CD4-positive, alpha-beta T cell (primary cell): Measurements from ENCODE around the gene TIMP3. TPM values are rescaled to one million over a fixed set of nuclear protein-coding genes. Genes with fewer than 3 reads are reported as not detected.

Source experiments
- ATAC-seq: fragments of 200-7000 bp; cut with Tn5 transposase; one replicate; pipeline ENCODE4 v1.10.0; 2022; ENCODE audit warnings: mild to moderate bottlenecking; ENCODE audit not compliant: poor library complexity
- CTCF ChIA-PET: fragments of 350-600 bp; sonication (Branson Sonifier 250); formaldehyde crosslinking; loops from one replicate; lab custom pipeline; 2021; ENCODE audit warnings: antibody characterized with exemption, inconsistent platforms; lab: Charles Lee
- POLR2A ChIA-PET: fragments of 350-600 bp; sonication (Branson Sonifier 250); formaldehyde crosslinking; loops from one replicate; lab custom pipeline; 2021; ENCODE audit warnings: antibody characterized with exemption, inconsistent platforms; lab: Charles Lee
- DNase-seq, 14 experiments: peaks; one replicate each; pipeline ENCODE4 v3.0.0-alpha.2; 2013 to 2020; ENCODE audit warnings: mixed read lengths in 2 of 14
- H3K27ac ChIP-seq, 2 donors: one replicate each; pipeline versions ENCODE4 v1.5.1 to v1.7.0; 2013; ENCODE audit warnings: low read length in 2 of 2, low read depth in 1 of 2, mild to moderate bottlenecking in 1 of 2
- H3K27me3 ChIP-seq, 2 experiments: 1 replicate in 1 of 2; 2 replicates in 1 of 2; pipeline versions ENCODE4 v1.6.1 to v1.7.0; 2013; ENCODE audit warnings: low read length in 2 of 2, control low read depth in 1 of 2, mild to moderate bottlenecking in 1 of 2, moderate library complexity in 1 of 2; ENCODE audit not compliant: insufficient read depth in 2 of 2, control insufficient read depth in 1 of 2
- H3K36me3 ChIP-seq: one replicate; pipeline ENCODE4 v1.6.1; 2013; ENCODE audit warnings: low read length, control low read depth; ENCODE audit not compliant: insufficient read depth
- H3K4me1 ChIP-seq: one replicate; pipeline ENCODE4 v1.6.1; 2013; ENCODE audit warnings: low read length, control low read depth; ENCODE audit not compliant: insufficient read depth
- H3K4me3 ChIP-seq: one replicate; pipeline ENCODE4 v1.5.1; 2013; ENCODE audit warnings: mild to moderate bottlenecking, low read length, moderate library complexity
- H3K9me3 ChIP-seq, 2 experiments: 1 replicate in 1 of 2; 2 replicates in 1 of 2; pipeline versions ENCODE4 v1.6.1 to v1.7.0; 2013; ENCODE audit warnings: low read length in 2 of 2, mild to moderate bottlenecking in 2 of 2, control low read depth in 1 of 2, moderate library complexity in 1 of 2; ENCODE audit not compliant: control insufficient read depth in 1 of 2, insufficient read depth in 1 of 2
- H3K27ac Mint-ChIP-seq: one replicate; pipeline ENCODE4 v1.8.0; 2020; ENCODE audit warnings: mixed read lengths
- H3K27me3 Mint-ChIP-seq: one replicate; pipeline ENCODE4 v1.8.0; 2021; ENCODE audit warnings: mixed read lengths
- H3K36me3 Mint-ChIP-seq: one replicate; pipeline ENCODE4 v1.8.0; 2021; ENCODE audit warnings: low read depth, mixed read lengths
- H3K4me1 Mint-ChIP-seq: one replicate; pipeline ENCODE4 v1.8.0; 2021; ENCODE audit warnings: low read depth, mixed read lengths
- H3K4me3 Mint-ChIP-seq: one replicate; pipeline ENCODE4 v1.8.0; 2020; ENCODE audit warnings: mild to moderate bottlenecking, mixed read lengths
- H3K9me3 Mint-ChIP-seq: one replicate; pipeline ENCODE4 v1.8.0; 2020; ENCODE audit warnings: mixed read lengths
- CTCF ChIP-seq: fragments of 200-600 bp; IDR thresholded peaks from one replicate; pipeline ENCODE4 v1.8.0; 2022; ENCODE audit warnings: antibody characterized with exemption, mild to moderate bottlenecking
- intact Hi-C, 2 experiments: fragments of 100-400 bp; cut with DNase I in 1 of 2; cut with micrococcal nuclease in 1 of 2; formaldehyde crosslinking; loops; one replicate each; pipeline versions ENCODE4 v1.15.1 to v1.9.0; 2023 to 2025; cut with DNase I, micrococcal nuclease
- total RNA-seq, 174 experiments: library from RNA in 2 of 174; stranded (reverse) in 2 of 174; gene quantifications; one replicate each; pipeline ENCODE4 v1.2.3 and lab custom pipeline; 2021 to 2026

TIMP3 gene
- total RNA-seq, 2 experiments from 2014 or later, result 0.06 TPM; not detected in 1

GRCh38 chr22:32879550-32879949, 78.0 kb downstream of the TIMP3 start:
- CTCF ChIA-PET, result no interaction called here
- H3K27me3 Mint-ChIP-seq, result no peaks in the 10 kb centered on the region
- H3K27ac ChIP-seq, result no peak overlapping the region
- H3K9me3 ChIP-seq, result no peaks in the 10 kb centered on the region
- H3K4me1 ChIP-seq, result peaks cover 11% of the 10 kb centered on the region
- POLR2A ChIA-PET, result no interaction called here
- no peak overlapping the region for H3K4me3 ChIP-seq
- ATAC-seq (no peak), DNase-seq (no peak)
- peaks cover 2 to 4% of the 10 kb centered on the region in 2 experiments for H3K27me3 ChIP-seq
- H3K9me3 Mint-ChIP-seq, result no peaks in the 10 kb centered on the region
- no peak overlapping the region for H3K4me3 Mint-ChIP-seq
- H3K36me3 Mint-ChIP-seq, result no peaks in the 10 kb centered on the region
- H3K36me3 ChIP-seq, result no peaks in the 10 kb centered on the region
- TF ChIP-seq CTCF, result no peak
- intact Hi-C loops, result no loop called here
- peak overlapping the region; percentile 88 for H3K27ac Mint-ChIP-seq
- H3K4me1 Mint-ChIP-seq, result peaks cover 17% of the 10 kb centered on the region

GRCh38 chr22:32880061-32880460, 78.6 kb downstream of the TIMP3 start:
- POLR2A ChIA-PET, result no interaction called here
- peak overlapping the region; percentile 88 for H3K27ac Mint-ChIP-seq
- no peak for DNase-seq

DNA sequence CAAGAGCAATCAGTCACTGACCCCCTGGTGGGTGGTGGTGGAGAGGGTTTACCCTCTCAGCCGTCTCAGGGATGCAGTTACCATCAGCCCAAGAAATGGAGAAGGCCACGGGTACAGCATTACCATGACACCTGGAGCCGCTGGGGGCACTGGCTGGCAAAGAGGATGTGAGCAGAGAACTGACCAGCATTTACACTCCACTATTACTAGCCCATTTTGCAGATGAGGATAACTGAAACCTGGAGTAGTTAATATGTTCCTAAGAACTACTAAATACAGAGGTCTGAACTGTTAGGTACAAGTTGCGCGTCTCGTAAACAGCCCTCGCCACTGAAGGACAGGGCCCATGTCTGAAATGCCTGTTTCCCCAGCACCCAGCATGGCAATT, 79.0 kb downstream of the TIMP3 start:
- no peak for ATAC-seq

More at GRCh38 chr22:32880061-32880460, 78.6 kb downstream of the TIMP3 start:
- no peak overlapping the region for H3K4me3 Mint-ChIP-seq
- H3K36me3 Mint-ChIP-seq, result no peaks in the 10 kb centered on the region
- CTCF ChIA-PET, result no interaction called here
- H3K9me3 Mint-ChIP-seq, result no peaks in the 10 kb centered on the region
- no peak for TF ChIP-seq CTCF
- H3K27me3 Mint-ChIP-seq, result no peaks in the 10 kb centered on the region
- ATAC-seq, result no peak
- Histone ChIP-seq H3K4me3 (no peak overlapping the region), H3K9me3 (no peaks in the 10 kb centered on the region), H3K27me3 (peaks cover 2 to 4% of the 10 kb centered on the region in 2 experiments), H3K36me3 (no peaks in the 10 kb centered on the region), H3K4me1 (peaks cover 11% of the 10 kb centered on the region), H3K27ac (no peak overlapping the region)
- peaks cover 17% of the 10 kb centered on the region for H3K4me1 Mint-ChIP-seq
- intact Hi-C loops, result no loop called here

More for the DNA sequence above, 79.0 kb downstream of the TIMP3 start:
- H3K4me3 Mint-ChIP-seq, result no peak overlapping the region
- intact Hi-C loops, result no loop called here
- H3K36me3 Mint-ChIP-seq, result no peaks in the 10 kb centered on the region
- ChIA-PET POLR2A (no interaction called here), CTCF (no interaction called here)
- H3K27ac Mint-ChIP-seq, result peak overlapping the region; percentile 88
- Histone ChIP-seq H3K36me3 (no peaks in the 10 kb centered on the region), H3K4me3 (no peak overlapping the region), H3K27ac (no peak overlapping the region), H3K4me1 (peaks cover 11% of the 10 kb centered on the region), H3K9me3 (no peaks in the 10 kb centered on the region), H3K27me3 (peaks cover 2 to 4% of the 10 kb centered on the region in 2 experiments)
- peaks cover 17% of the 10 kb centered on the region for H3K4me1 Mint-ChIP-seq
- no peak for DNase-seq
- H3K27me3 Mint-ChIP-seq, result no peaks in the 10 kb centered on the region
- no peaks in the 10 kb centered on the region for H3K9me3 Mint-ChIP-seq
- no peak for TF ChIP-seq CTCF
